Panc1 (cell line): ENCODE results near the gene PBX1. TPM values are rescaled to one million over a fixed set of nuclear protein-coding genes. Genes with fewer than 3 reads are reported as not detected.

Experiments
- ATAC-seq: fragments of 200-7000 bp; cut with Tn5 transposase; 2 replicates; pipeline ENCODE4 v1.9.1; 2020; ENCODE audit warnings: mild to moderate bottlenecking, moderate library complexity
- BruUV-seq: library from RNA; stranded (reverse); fragments of 400-500 nt; replicated peaks from 2 replicates; lab custom pipeline; 2021; lab: Mats Ljungman, UMichigan
- CTCF ChIA-PET: fragments of 300-600 bp; sonication (Branson Sonifier 250); formaldehyde crosslinking; loops from one replicate; lab custom pipeline; 2022; ENCODE audit warnings: antibody characterized with exemption; lab: Charles Lee
- POLR2A ChIA-PET: fragments of 300-600 bp; sonication (Branson Sonifier 250); formaldehyde crosslinking; loops from one replicate; lab custom pipeline; 2022; ENCODE audit warnings: antibody characterized with exemption; lab: Charles Lee
- DNase-seq: peaks from one replicate; pipeline ENCODE4 v3.0.0-alpha.2; 2010; ENCODE audit warnings: low read depth, low spot score
- H3K27ac ChIP-seq: 2 replicates; pipeline ENCODE4 v1.5.1; 2011; ENCODE audit warnings: mild to moderate bottlenecking, low read length, inconsistent platforms
- H3K27me3 ChIP-seq: fragments of 200-500 bp; sonication (Bioruptor generic); 2 replicates; pipeline ENCODE4 v1.6.0; 2014; ENCODE audit warnings: low read length, inconsistent platforms; ENCODE audit not compliant: control insufficient read depth, insufficient read depth
- H3K36me3 ChIP-seq: fragments of 200-500 bp; sonication (Bioruptor generic); 2 replicates; pipeline ENCODE4 v1.5.1; 2014; ENCODE audit warnings: inconsistent platforms, mild to moderate bottlenecking, low read length, moderate library complexity; ENCODE audit not compliant: control insufficient read depth, insufficient read depth
- H3K4me1 ChIP-seq: 2 replicates; pipeline ENCODE4 v1.5.1; 2011; ENCODE audit warnings: inconsistent platforms, mild to moderate bottlenecking, low read length, moderate library complexity; ENCODE audit not compliant: control insufficient read depth, insufficient read depth
- H3K4me3 ChIP-seq, 2 experiments: 2 replicates each; pipeline ENCODE4 v1.5.1; 2011 to 2012; ENCODE audit warnings: low read depth in 2 of 2, low read length in 2 of 2, mild to moderate bottlenecking in 2 of 2, inconsistent platforms in 1 of 2, moderate library complexity in 1 of 2
- H3K9me3 ChIP-seq: fragments of 200-500 bp; sonication (Bioruptor generic); 2 replicates; pipeline ENCODE4 v1.5.1; 2014; ENCODE audit warnings: low read depth, mild to moderate bottlenecking, inconsistent platforms, low read length, moderate library complexity; ENCODE audit not compliant: control insufficient read depth, insufficient read depth
- CTCF ChIP-seq: fragments of 450-650 bp; IDR thresholded peaks from 2 replicates; pipeline ENCODE4 v1.5.1; 2017; ENCODE audit warnings: mild to moderate bottlenecking
- POLR2AphosphoS5 ChIP-seq: IDR thresholded peaks from 2 replicates; pipeline ENCODE4 v1.6.1; 2012; ENCODE audit warnings: mild to moderate bottlenecking, low read depth, low read length, moderate library complexity
- SIN3A ChIP-seq: IDR thresholded peaks from 2 replicates; pipeline ENCODE4 v1.6.1; 2012; ENCODE audit warnings: low read depth, mild to moderate bottlenecking, low read length, moderate library complexity, borderline replicate concordance; ENCODE audit not compliant: insufficient read depth
- TCF7L2 ChIP-seq: IDR thresholded peaks from 2 replicates; pipeline ENCODE4 v1.6.1; 2011; ENCODE audit warnings: mild to moderate bottlenecking, low read depth, low read length, inconsistent platforms
- in situ Hi-C: cut with HindIII; loops from 2 replicates; pipeline ENCODE4 v1.10.0; 2016; ENCODE audit warnings: low sequenced_read_pairs, low pct_unique_long_range_greater_than_20kb
- intact Hi-C: fragments of 100-400 bp; cut with micrococcal nuclease; formaldehyde crosslinking; loops from one replicate; pipeline ENCODE4 v1.10.0; 2022; ENCODE audit not compliant: unreplicated experiment
- total RNA-seq: library from RNA; stranded (reverse); gene quantifications from one replicate; pipeline ENCODE4 v1.2.1, GENCODE V29; 2021; ENCODE audit not compliant: unreplicated experiment
- TF ChIP-seq, protein P1 (sequence below), 2 experiments: IDR thresholded peaks; 2 replicates each; pipeline ENCODE4 v1.6.1; 2011 to 2012; ENCODE audit warnings: low read depth in 2 of 2, control low read depth in 1 of 2, low read length in 1 of 2, mild to moderate bottlenecking in 1 of 2, moderate library complexity in 1 of 2; ENCODE audit not compliant: insufficient read depth in 1 of 2

PBX1 gene
- total RNA-seq, 1 experiment from 2014 or later: 2.0 TPM

GRCh38 chr1:164771619-164772361 lies 212.8 kb downstream of the PBX1 start:
- no peak for ATAC-seq
- intact Hi-C loops (no loop called here), in situ Hi-C loops (no loop called here)
- TF ChIP-seq POLR2AphosphoS5 (no peak), CTCF (no peak), SIN3A (no peak), TCF7L2 (no peak)
- TF ChIP-seq, protein P1, sequence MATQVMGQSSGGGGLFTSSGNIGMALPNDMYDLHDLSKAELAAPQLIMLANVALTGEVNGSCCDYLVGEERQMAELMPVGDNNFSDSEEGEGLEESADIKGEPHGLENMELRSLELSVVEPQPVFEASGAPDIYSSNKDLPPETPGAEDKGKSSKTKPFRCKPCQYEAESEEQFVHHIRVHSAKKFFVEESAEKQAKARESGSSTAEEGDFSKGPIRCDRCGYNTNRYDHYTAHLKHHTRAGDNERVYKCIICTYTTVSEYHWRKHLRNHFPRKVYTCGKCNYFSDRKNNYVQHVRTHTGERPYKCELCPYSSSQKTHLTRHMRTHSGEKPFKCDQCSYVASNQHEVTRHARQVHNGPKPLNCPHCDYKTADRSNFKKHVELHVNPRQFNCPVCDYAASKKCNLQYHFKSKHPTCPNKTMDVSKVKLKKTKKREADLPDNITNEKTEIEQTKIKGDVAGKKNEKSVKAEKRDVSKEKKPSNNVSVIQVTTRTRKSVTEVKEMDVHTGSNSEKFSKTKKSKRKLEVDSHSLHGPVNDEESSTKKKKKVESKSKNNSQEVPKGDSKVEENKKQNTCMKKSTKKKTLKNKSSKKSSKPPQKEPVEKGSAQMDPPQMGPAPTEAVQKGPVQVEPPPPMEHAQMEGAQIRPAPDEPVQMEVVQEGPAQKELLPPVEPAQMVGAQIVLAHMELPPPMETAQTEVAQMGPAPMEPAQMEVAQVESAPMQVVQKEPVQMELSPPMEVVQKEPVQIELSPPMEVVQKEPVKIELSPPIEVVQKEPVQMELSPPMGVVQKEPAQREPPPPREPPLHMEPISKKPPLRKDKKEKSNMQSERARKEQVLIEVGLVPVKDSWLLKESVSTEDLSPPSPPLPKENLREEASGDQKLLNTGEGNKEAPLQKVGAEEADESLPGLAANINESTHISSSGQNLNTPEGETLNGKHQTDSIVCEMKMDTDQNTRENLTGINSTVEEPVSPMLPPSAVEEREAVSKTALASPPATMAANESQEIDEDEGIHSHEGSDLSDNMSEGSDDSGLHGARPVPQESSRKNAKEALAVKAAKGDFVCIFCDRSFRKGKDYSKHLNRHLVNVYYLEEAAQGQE (IDR thresholded peaks at IDR 0.05; ENCODE audit: insufficient read depth in 1 of 2, low read depth in 2 of 2, low read length in 1 of 2): no peak
- POLR2A ChIA-PET: no interaction called here
- Histone ChIP-seq H3K4me3 (no peak overlapping the region), H3K27ac (no peak overlapping the region), H3K36me3 (no peaks in the 10 kb centered on the region), H3K9me3 (no peaks in the 10 kb centered on the region), H3K4me1 (no peaks in the 10 kb centered on the region), H3K27me3 (no peaks in the 10 kb centered on the region)
- BruUV-seq: no TSS peak
- CTCF ChIA-PET: no interaction called here
- no peak for DNase-seq

DNA sequence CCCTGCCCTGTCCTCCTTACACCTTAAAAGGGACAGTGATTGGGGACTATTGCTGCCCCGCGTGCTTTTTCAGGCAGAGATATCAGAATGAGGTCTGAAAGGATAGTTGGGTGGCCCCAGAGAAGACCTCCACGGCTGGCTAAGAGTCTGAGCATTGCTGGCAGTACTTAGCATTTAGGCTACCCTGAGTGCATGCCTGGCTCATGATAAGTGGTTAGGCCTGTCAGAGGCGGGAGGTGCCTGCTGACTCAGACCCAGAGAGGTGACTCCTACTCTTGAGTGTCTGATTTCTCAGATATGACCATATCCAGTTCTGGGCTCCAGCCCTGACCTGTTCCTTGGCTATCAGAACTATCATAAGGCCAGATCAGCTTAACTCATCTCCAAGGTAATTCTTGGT lies 213.7 kb downstream of the PBX1 start:
- Histone ChIP-seq H3K36me3 (no peaks in the 10 kb centered on the region), H3K4me1 (no peaks in the 10 kb centered on the region), H3K9me3 (no peaks in the 10 kb centered on the region), H3K4me3 (no peak overlapping the region), H3K27me3 (no peaks in the 10 kb centered on the region), H3K27ac (no peak overlapping the region)
- POLR2A ChIA-PET: interaction anchor here (0.6 kb wide), 1 partner anchor 1745 kb away, joined by 4 read pairs; no protein-coding TSS in a partner anchor
- in situ Hi-C loops (no loop called here), intact Hi-C loops (no loop called here)
- no peak for DNase-seq
- no peak for TF ChIP-seq CTCF
- TF ChIP-seq, protein P1 (IDR thresholded peaks at IDR 0.05; ENCODE audit: insufficient read depth in 1 of 2, low read depth in 2 of 2, low read length in 1 of 2): no peak
- TF ChIP-seq TCF7L2: no peak
- TF ChIP-seq POLR2AphosphoS5: no peak
- TF ChIP-seq SIN3A: no peak
- CTCF ChIA-PET: interaction anchor here (0.6 kb wide), 1 partner anchor 10 kb away, joined by 3 read pairs; no protein-coding TSS in a partner anchor
- ATAC-seq: no peak; the same call in 1 of the 2 replicates
- no TSS peak for BruUV-seq
